Measurements from ENCODE around the gene ATPAF1. TPM values are rescaled to one million over a fixed set of nuclear protein-coding genes. Genes with fewer than 3 reads are reported as not detected.

ATPAF1 gene
- total RNA-seq, 1 donor = 53.6 TPM

GRCh38 chr1:46585312-46585938, 82.7 kb downstream of the ATPAF1 start:
- Histone ChIP-seq H3K79me2 (ENCODE audit: insufficient read depth, low read length) (no peaks in the 10 kb centered on the region), H2AFZ (ENCODE audit: low read length) (no peak overlapping the region), H3K4me1 (ENCODE audit: insufficient read depth, low read length) (no peaks in the 10 kb centered on the region), H3K27ac (ENCODE audit: low read depth, low read length) (no peak overlapping the region), H3K27me3 (ENCODE audit: insufficient read depth, low read length) (no peaks in the 10 kb centered on the region), H4K20me1 (ENCODE audit: insufficient read depth, low read length) (no peaks in the 10 kb centered on the region), H3K4me2 (ENCODE audit: insufficient read depth, low read length) (no peak overlapping the region), H3K36me3 (ENCODE audit: insufficient read depth, low read length) (peaks cover 34% of the 10 kb centered on the region), H3K4me3 (ENCODE audit: insufficient read depth, low read length) (no peak overlapping the region), H3K9me3 (ENCODE audit: low read depth, low read length) (peaks cover 2% of the 10 kb centered on the region)
- no peak for TF ChIP-seq CTCF (IDR thresholded peaks at IDR 0.05; ENCODE audit: extremely low read depth, low read depth, low read length)
- DNase-seq (ENCODE audit: insufficient read length, low spot score, missing footprints) = no peak

- Histone ChIP-seq H4K20me1 (ENCODE audit: insufficient read depth, low read length) (no peaks in the 10 kb centered on the region), H2AFZ (ENCODE audit: low read length) (no peak overlapping the region), H3K4me3 (ENCODE audit: insufficient read depth, low read length) (no peak overlapping the region), H3K4me2 (ENCODE audit: insufficient read depth, low read length) (no peak overlapping the region), H3K79me2 (ENCODE audit: insufficient read depth, low read length) (no peaks in the 10 kb centered on the region), H3K9me3 (ENCODE audit: low read depth, low read length) (no peaks in the 10 kb centered on the region), H3K27me3 (ENCODE audit: insufficient read depth, low read length) (no peaks in the 10 kb centered on the region), H3K36me3 (ENCODE audit: insufficient read depth, low read length) (peaks cover 26% of the 10 kb centered on the region), H3K27ac (ENCODE audit: low read depth, low read length) (no peak overlapping the region), H3K4me1 (ENCODE audit: insufficient read depth, low read length) (no peaks in the 10 kb centered on the region)
- TF ChIP-seq CTCF (IDR thresholded peaks at IDR 0.05; ENCODE audit: extremely low read depth, low read depth, low read length) = no peak
- DNase-seq (ENCODE audit: insufficient read length, low spot score, missing footprints) = no peak
Measured at GRCh38 chr1:46583494-46583893, 84.7 kb downstream of the ATPAF1 start.

- Histone ChIP-seq H2AFZ (ENCODE audit: low read length) (no peak overlapping the region), H4K20me1 (ENCODE audit: insufficient read depth, low read length) (no peaks in the 10 kb centered on the region), H3K4me1 (ENCODE audit: insufficient read depth, low read length) (no peaks in the 10 kb centered on the region), H3K36me3 (ENCODE audit: insufficient read depth, low read length) (peaks cover 31% of the 10 kb centered on the region), H3K9me3 (ENCODE audit: low read depth, low read length) (no peaks in the 10 kb centered on the region), H3K4me3 (ENCODE audit: insufficient read depth, low read length) (no peak overlapping the region), H3K27ac (ENCODE audit: low read depth, low read length) (no peak overlapping the region), H3K4me2 (ENCODE audit: insufficient read depth, low read length) (no peak overlapping the region), H3K27me3 (ENCODE audit: insufficient read depth, low read length) (no peaks in the 10 kb centered on the region), H3K79me2 (ENCODE audit: insufficient read depth, low read length) (no peaks in the 10 kb centered on the region)
- no peak for TF ChIP-seq CTCF (IDR thresholded peaks at IDR 0.05; ENCODE audit: extremely low read depth, low read depth, low read length)
- no peak for DNase-seq (ENCODE audit: insufficient read length, low spot score, missing footprints)
Measured at GRCh38 chr1:46582972-46583371, 85.2 kb downstream of the ATPAF1 start.

Other genes with a start within 250 kb of the ATPAF1 start
- not detected in 2 replicates for gene DMBX1, start 178.5 kb downstream of the ATPAF1 start, total RNA-seq
- gene KNCN, start 116.7 kb downstream of the ATPAF1 start, total RNA-seq = not detected in 2 replicates
- gene MKNK1, start 64.1 kb downstream of the ATPAF1 start, total RNA-seq = 25.9 and 31.8 TPM in 2 replicates
- 8.3 and 8.7 TPM in 2 replicates for gene MOB3C, start 51.6 kb downstream of the ATPAF1 start, total RNA-seq
- gene TEX38, start 3.5 kb upstream of the ATPAF1 start, total RNA-seq = 0.29 TPM in 1 of 2 replicates, not detected in the other
- gene EFCAB14, start 50.8 kb upstream of the ATPAF1 start, total RNA-seq = 61.3 and 63.7 TPM in 2 replicates
- not detected in 2 replicates for gene CYP4B1, start 130.7 kb upstream of the ATPAF1 start, total RNA-seq